NCI-H82 (cell line): ENCODE results near the gene IGFN1.
"Not testable (repeated sequence)": the region's sequence is repeated elsewhere in the genome, so short reads cannot be mapped to it uniquely, and the experiment has no call there.

Source experiments
- DNase-seq: peaks from one replicate; lab custom pipeline; 2025; lab: John Stamatoyannopoulos, UW

Gene IGFN1

DNA sequence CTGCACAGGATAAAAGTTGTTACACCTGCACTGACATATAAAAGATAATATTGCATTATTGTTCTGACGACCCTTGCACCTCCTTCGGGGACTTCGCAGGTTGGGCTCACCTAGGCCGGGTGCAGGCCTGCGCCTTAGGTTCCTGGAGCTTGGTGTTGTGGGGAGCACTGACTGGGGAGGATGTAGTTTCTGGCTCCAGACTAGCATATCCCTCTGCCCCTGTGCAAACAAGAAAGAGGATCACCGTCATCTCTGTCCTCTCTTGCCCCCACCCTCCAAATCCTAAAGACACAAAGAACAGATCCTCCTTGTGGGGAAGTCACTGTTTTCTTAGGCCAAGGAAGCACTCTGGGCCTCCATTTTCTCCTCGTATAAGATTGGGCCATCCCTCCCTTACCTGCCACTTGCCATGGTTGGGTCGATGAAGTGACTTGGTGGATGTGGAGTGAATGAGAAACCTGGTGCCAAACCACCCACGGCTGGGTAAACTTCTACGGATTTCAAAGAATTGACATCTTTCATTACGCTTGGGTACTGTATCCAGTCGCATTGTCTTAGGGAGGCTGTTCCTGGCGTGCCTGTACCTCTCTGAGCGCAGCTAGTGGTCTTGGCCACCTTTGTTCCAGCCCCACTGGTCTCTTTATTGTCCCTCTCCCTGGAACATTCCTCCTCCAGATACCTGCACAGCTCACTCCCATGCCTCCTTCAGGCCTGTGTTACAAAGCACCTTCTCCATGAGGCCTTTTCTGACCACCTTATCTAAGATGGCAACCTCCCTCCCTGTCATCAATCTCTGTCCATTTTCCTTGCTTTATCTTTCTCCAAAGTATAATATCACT, 58.3 kb downstream of the IGFN1 start:
- no peak for DNase-seq

DNA sequence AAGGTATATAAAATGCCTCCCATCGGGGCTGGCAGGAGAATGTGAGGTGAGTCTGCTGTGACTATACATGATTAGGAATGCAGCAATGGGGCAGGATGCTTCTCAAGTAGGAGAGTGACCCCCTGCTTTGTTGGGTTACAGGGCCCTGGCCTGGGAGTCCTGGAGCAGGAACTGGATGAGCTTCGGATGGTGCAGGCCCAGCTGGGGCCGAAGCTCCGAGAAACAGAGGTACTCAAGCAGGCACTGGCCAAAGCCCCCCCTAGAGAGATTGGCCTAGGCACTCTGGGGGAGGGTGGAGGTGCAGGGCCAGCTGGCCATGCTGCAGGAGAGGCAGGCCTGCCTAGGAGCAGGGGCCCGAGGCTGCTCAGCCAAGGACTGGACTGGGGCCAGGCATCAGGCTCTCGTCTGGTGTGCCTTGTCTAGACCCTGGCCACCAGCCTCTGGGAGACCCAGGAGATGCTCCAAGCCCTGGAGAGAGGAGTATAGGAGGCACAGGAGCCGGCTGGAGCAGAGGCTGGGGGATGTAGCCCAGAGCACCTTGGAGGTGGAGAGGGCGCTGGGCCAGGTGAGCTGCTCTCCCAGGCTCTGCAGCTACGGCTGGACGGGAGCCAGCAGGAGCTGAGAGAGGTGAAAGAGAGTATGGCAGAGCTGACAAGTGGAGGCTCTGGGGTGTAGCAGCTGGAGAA, 59.8 kb downstream of the IGFN1 start:
- DNase-seq, result no peak

GRCh38 chr1:201251411-201251810, 60.8 kb downstream of the IGFN1 start:
- DNase-seq, result no peak

- no peak for DNase-seq
Measured at GRCh38 chr1:201251851-201252430, 61.3 kb downstream of the IGFN1 start.

DNA sequence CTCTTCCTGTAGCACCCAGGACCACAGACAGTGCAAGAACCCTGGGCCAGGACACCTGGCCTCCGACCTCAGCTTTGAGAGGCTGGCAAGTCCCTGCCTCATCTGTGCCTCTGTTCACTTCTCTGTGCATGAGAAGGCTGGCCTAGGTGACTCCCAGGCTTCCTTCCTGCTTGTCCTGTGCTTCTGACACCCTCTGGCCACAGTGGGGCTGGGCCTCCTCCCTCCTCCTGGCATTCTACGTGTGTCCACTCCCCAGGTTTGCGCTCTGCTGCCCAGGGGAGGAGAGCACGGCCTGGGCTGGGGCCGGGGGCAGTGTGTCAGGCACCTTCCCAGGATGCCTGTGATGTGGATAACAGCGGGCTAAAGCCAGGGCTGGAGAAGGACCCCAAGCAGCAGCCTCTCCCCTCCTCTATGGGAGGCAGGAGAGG, 62.3 kb downstream of the IGFN1 start:
- no peak for DNase-seq

- peak; percentile 90 for DNase-seq
Measured at GRCh38 chr1:201253411-201253810, 62.8 kb downstream of the IGFN1 start.

DNA sequence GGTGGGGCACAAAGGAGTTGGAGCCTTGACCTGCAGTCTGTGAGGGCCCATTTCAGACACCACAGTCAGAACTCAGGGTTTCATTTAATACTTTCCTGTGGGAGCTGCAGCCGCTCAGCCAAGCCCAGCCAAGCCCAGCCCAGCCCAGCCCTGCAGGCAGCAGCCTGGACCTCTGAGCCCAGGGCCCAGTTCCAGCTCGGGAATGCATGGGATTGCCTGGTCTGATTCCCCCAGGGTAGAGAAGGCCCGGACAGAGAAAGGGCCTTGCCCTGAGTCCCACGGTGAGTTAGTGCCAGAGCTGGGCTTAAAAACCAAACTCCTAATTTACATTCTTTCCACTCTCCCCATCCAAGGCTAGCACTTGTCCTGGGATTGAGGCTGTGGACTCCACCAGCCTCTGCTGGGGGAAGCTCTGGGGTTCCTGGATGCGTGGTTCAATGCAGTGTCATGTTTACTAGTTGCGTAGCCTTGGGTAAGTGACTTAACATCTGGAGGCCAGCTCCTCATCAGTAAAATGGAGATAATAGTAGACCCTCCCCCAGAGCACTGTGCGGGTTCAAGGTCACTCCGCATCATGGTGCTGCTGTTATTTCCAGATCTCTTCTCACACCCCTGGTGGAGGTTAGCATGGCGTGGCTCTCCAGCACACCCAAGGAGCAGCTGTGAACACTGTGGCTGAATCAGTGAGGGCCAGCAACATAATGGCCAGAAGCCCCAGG, 63.4 kb downstream of the IGFN1 start:
- no peak for DNase-seq

- peak; percentile 84 for DNase-seq
Measured at GRCh38 chr1:201254625-201255478, 64.2 kb downstream of the IGFN1 start.

GRCh38 chr1:201255479-201256362, 65.1 kb downstream of the IGFN1 start:
- no peak for DNase-seq

GRCh38 chr1:201258132-201258531, 67.5 kb downstream of the IGFN1 start:
- not testable (repeated sequence) for DNase-seq

- no peak for DNase-seq
Measured at GRCh38 chr1:201258763-201259230, 68.2 kb downstream of the IGFN1 start.

GRCh38 chr1:201259476-201260235, 69.0 kb downstream of the IGFN1 start:
- DNase-seq, result no peak

GRCh38 chr1:201260236-201260590, 69.6 kb downstream of the IGFN1 start:
- DNase-seq, result no peak

GRCh38 chr1:201260648-201261311, 70.2 kb downstream of the IGFN1 start:
- no peak for DNase-seq

DNA sequence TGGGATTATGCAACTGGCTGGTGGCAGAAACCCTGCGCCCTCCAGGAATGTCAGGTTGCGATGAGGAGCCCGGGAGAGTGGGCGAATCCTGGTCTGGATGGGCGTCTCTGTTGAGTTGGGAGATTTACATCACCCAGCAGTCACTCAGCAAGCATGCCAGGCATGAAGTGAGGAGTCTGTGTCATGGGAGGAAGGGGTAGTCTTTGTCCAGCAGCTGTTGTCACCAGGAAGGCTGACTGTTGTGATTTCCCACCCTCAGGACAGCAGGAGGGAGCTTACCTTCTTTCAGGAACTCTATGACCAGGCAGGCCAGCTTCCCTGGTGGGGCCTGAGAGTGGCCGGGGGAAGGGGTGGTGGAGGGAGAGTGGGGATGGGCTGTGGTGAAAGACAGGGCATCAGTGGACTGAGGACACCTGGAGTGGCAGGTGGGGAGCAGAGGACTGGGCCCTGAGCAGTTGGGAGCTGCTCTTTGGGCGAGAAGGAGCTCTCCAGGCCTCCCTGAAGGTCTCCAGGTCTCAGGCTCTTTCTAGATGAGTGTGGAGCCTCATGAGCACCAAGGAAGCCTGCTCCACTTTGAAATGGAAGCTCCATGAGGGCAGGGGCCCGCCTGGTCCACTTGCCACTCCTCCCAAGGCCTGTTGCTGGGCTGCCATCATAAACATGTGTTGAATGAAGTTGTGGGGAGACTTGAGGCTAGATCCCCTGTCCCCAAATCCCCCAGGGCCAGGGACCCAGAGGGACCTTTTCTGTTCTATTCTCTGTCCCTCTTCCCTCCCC, 71.3 kb downstream of the IGFN1 start:
- DNase-seq, result no peak

DNA sequence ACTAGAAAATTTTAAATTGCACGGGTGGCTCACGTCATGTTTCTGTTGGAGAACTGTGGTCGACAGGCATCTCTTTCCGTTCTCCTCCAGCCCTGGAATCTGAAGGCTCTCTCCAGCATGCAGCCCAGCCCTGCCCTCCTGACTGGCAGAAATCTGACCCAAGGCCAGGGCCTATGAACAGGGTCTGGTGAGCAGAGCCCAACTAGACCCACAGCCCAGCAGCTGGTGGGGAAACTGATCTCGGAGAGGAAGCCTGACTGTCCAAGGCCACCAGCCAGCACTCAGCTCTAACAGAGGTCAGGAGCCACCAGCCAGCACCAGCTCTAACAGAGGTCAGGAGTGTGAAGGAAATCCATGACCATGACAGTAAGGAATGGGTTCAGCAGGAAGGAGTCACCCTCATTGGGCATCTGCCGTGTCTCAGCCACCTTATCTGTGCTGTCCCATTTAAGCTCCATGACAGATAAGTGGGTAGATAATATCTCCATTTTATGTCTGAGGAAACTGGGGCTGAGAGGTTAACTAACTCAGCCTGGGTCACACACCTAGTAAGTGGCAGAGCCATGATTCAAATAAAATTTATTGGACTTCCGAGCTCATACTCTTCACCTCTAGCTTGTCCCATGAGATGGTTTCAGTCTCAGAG, 72.5 kb downstream of the IGFN1 start:
- no peak for DNase-seq

- no peak for DNase-seq
Measured at GRCh38 chr1:201264072-201264471, 73.4 kb downstream of the IGFN1 start.

- DNase-seq, result no peak
Measured at GRCh38 chr1:201264554-201264953, 73.9 kb downstream of the IGFN1 start.
